GM19193 (cell line): ENCODE results near the gene USF1.

ENCODE experiments used
- POLR2A ChIP-seq: IDR thresholded peaks from 4 replicates; pipeline ENCODE4 v1.6.1; 2011; ENCODE audit not compliant: insufficient read depth, insufficient read length; ENCODE audit errors: extremely low read depth

Gene USF1

GRCh38 chr1:161082996-161083747 is 37.4 kb upstream of the USF1 start:
- no peak for TF ChIP-seq POLR2A

- TF ChIP-seq POLR2A, result no peak
Measured at GRCh38 chr1:161082483-161082882, 36.7 kb upstream of the USF1 start.

- no peak for TF ChIP-seq POLR2A
Measured at GRCh38 chr1:161081519-161081918, 35.7 kb upstream of the USF1 start.

- TF ChIP-seq POLR2A, result no peak
Measured at GRCh38 chr1:161080441-161081405, 34.9 kb upstream of the USF1 start.

- TF ChIP-seq POLR2A, result no peak
Measured at GRCh38 chr1:161079436-161080110, 33.8 kb upstream of the USF1 start.

GRCh38 chr1:161077426-161077825 is 31.6 kb upstream of the USF1 start:
- TF ChIP-seq POLR2A, result no peak

- no peak for TF ChIP-seq POLR2A
Measured at GRCh38 chr1:161076410-161076809, 30.6 kb upstream of the USF1 start.

- no peak for TF ChIP-seq POLR2A
Measured at GRCh38 chr1:161074676-161075368, 29.0 kb upstream of the USF1 start.

GRCh38 chr1:161073474-161074121 is 27.8 kb upstream of the USF1 start:
- no peak for TF ChIP-seq POLR2A

- no peak for TF ChIP-seq POLR2A
Measured at GRCh38 chr1:161072751-161073449, 27.1 kb upstream of the USF1 start.

- TF ChIP-seq POLR2A, result no peak
Measured at GRCh38 chr1:161071886-161072371, 26.2 kb upstream of the USF1 start.

GRCh38 chr1:161070761-161071160 is 25.0 kb upstream of the USF1 start:
- TF ChIP-seq POLR2A, result no peak

GRCh38 chr1:161069731-161070270 is 24.0 kb upstream of the USF1 start, which contains the start of gene ARHGAP30:
Gene ARHGAP30, minus strand, starts transcription at chr1:161069891. Its CDS starts 267 bp downstream, at chr1:161069624.
- TF ChIP-seq POLR2A, result peak; percentile 88
